DND-41 (cell line): ENCODE measurements around the gene NFKBIL1.
A peak's percentile ranks its signal among the peaks of the same experiment; 100 is the strongest.

Experiments used
- ATAC-seq: fragments of 200-7000 bp; cut with Tn5 transposase; 3 replicates; pipeline ENCODE4 v1.9.1; 2021; ENCODE audit warnings: low read depth; ENCODE audit not compliant: insufficient read depth
- DNase-seq: peaks from one replicate; pipeline ENCODE4 v3.0.0-alpha.2; 2020
- H2AFZ ChIP-seq: 2 replicates; pipeline ENCODE4 v1.6.0; 2012; ENCODE audit warnings: low read depth, low read length
- H3K27ac ChIP-seq: 2 replicates; pipeline ENCODE4 v1.5.1; 2012; ENCODE audit warnings: low read length, inconsistent platforms
- H3K27me3 ChIP-seq: fragments of 200-600 bp; sonication (generic); 2 replicates; pipeline ENCODE4 v1.6.0; 2012; ENCODE audit warnings: low read length, mild to moderate bottlenecking, inconsistent platforms; ENCODE audit not compliant: insufficient read depth, poor library complexity
- H3K36me3 ChIP-seq: 2 replicates; pipeline ENCODE4 v1.5.1; 2012; ENCODE audit warnings: low read length, inconsistent platforms; ENCODE audit not compliant: insufficient read depth
- H3K4me1 ChIP-seq: 2 replicates; pipeline ENCODE4 v1.5.1; 2012; ENCODE audit warnings: mild to moderate bottlenecking, low read length; ENCODE audit not compliant: insufficient read depth
- H3K4me2 ChIP-seq: 2 replicates; pipeline ENCODE4 v1.6.0; 2012; ENCODE audit warnings: mild to moderate bottlenecking, moderate library complexity, low read length, inconsistent platforms; ENCODE audit not compliant: insufficient read depth
- H3K4me3 ChIP-seq, 2 experiments: fragments of 200-600 bp in 1 of 2; shearing (Covaris generic) in 1 of 2; 2 replicates each; pipeline ENCODE4 v1.5.1; 2012 to 2016; ENCODE audit warnings: inconsistent platforms in 2 of 2, low read length in 2 of 2, mild to moderate bottlenecking in 2 of 2, low read depth in 1 of 2, moderate library complexity in 1 of 2
- H3K79me2 ChIP-seq: 2 replicates; pipeline ENCODE4 v1.6.0; 2012; ENCODE audit warnings: low read length, inconsistent platforms; ENCODE audit not compliant: insufficient read depth
- H3K9ac ChIP-seq: 2 replicates; pipeline ENCODE4 v1.6.0; 2012; ENCODE audit warnings: low read depth, mild to moderate bottlenecking, inconsistent platforms, low read length, moderate library complexity
- H3K9me3 ChIP-seq: 2 replicates; pipeline ENCODE4 v1.5.1; 2012; ENCODE audit warnings: low read length, moderate library complexity, mild to moderate bottlenecking, inconsistent platforms; ENCODE audit not compliant: insufficient read depth, severe bottlenecking
- H4K20me1 ChIP-seq: 2 replicates; pipeline ENCODE4 v1.6.0; 2012; ENCODE audit warnings: low read length; ENCODE audit not compliant: insufficient read depth
- CTCF ChIP-seq: IDR thresholded peaks from 2 replicates; pipeline ENCODE4 v1.5.1; 2012; ENCODE audit warnings: borderline replicate concordance, low read length, moderate library complexity, mild to moderate bottlenecking; ENCODE audit not compliant: poor library complexity, severe bottlenecking; ENCODE audit errors: extremely low read depth
- EZH2 ChIP-seq: IDR thresholded peaks from 3 replicates; pipeline ENCODE4 v1.6.1; 2012; ENCODE audit warnings: borderline replicate concordance, low read depth, mild to moderate bottlenecking, moderate library complexity, low read length, inconsistent platforms; ENCODE audit not compliant: severe bottlenecking

Gene NFKBIL1

GRCh38 chr6:31541059-31541657 lies 6.2 kb upstream of the NFKBIL1 start:
- TF ChIP-seq CTCF (no peak), EZH2 (no peak)
- H3K9ac ChIP-seq: peak overlapping the region; percentile 87
- peak overlapping the region; percentile 91 for H3K4me2 ChIP-seq
- H4K20me1 ChIP-seq: peaks cover 46% of the 10 kb centered on the region
- peak overlapping the region; percentile 72 to 80 for H3K4me3 ChIP-seq
- no peaks in the 10 kb centered on the region for H3K27me3 ChIP-seq
- peak overlapping the region; percentile 98 for H3K27ac ChIP-seq
- no peaks in the 10 kb centered on the region for H3K9me3 ChIP-seq
- DNase-seq (peak; percentile 65), ATAC-seq (peak; percentile 22)
- H3K79me2 ChIP-seq: peaks cover 80% of the 10 kb centered on the region
- H2AFZ ChIP-seq: peak overlapping the region; percentile 52
- H3K36me3 ChIP-seq: peaks cover 53% of the 10 kb centered on the region
- H3K4me1 ChIP-seq: peaks cover 60% of the 10 kb centered on the region

GRCh38 chr6:31541658-31542521 lies 5.5 kb upstream of the NFKBIL1 start, which contains the start of gene DDX39B:
TSS of gene DDX39B (minus strand) at chr6:31542003. CDS start at chr6:31540532, 1,471 bp downstream.
- H3K4me1 ChIP-seq: peaks cover 61% of the 10 kb centered on the region
- TF ChIP-seq CTCF (no peak), EZH2 (no peak)
- no peaks in the 10 kb centered on the region for H3K27me3 ChIP-seq
- H3K9me3 ChIP-seq: no peaks in the 10 kb centered on the region
- DNase-seq: peak; percentile 97
- H3K79me2 ChIP-seq: peaks cover 73% of the 10 kb centered on the region
- H2AFZ ChIP-seq: peak within 1 kb of the TSS; percentile 86
- peaks cover 46% of the 10 kb centered on the region for H3K36me3 ChIP-seq
- H3K4me3 ChIP-seq: peak within 1 kb of the TSS; percentile 72 to 80
- peak within 1 kb of the TSS; percentile 91 for H3K4me2 ChIP-seq
- peak within 1 kb of the TSS; percentile 87 for H3K9ac ChIP-seq
- peak within 1 kb of the TSS; percentile 98 for H3K27ac ChIP-seq
- ATAC-seq: peak; percentile 80
- peaks cover 39% of the 10 kb centered on the region for H4K20me1 ChIP-seq

GRCh38 chr6:31543639-31544038 lies 3.8 kb upstream of the NFKBIL1 start:
- Histone ChIP-seq H3K4me1 (peaks cover 63% of the 10 kb centered on the region), H3K27ac (no peak overlapping the region)

More at GRCh38 chr6:31543639-31544038, 3.8 kb upstream of the NFKBIL1 start:
- Histone ChIP-seq H3K4me3 (no peak overlapping the region), H3K79me2 (peaks cover 69% of the 10 kb centered on the region), H3K9me3 (no peaks in the 10 kb centered on the region), H3K27me3 (no peaks in the 10 kb centered on the region), H2AFZ (no peak overlapping the region), H3K9ac (peak overlapping the region; percentile 87; the same call in 1 of the 2 replicates), H4K20me1 (peaks cover 24% of the 10 kb centered on the region), H3K36me3 (peaks cover 33% of the 10 kb centered on the region), H3K4me2 (peak overlapping the region; percentile 69)
- ATAC-seq: no peak
- TF ChIP-seq CTCF (no peak), EZH2 (no peak)
- no peak for DNase-seq
